Prostate gland (tissue), 2 donors: ENCODE measurements around the gene SLC35G4.

Experiments used
- POLR2A ChIP-seq: fragments of 450-650 bp; IDR thresholded peaks from one replicate; pipeline ENCODE4 v1.6.1; 2016; ENCODE audit warnings: antibody characterized with exemption, mild to moderate bottlenecking
- TF ChIP-seq, protein P1 (sequence below), 4 experiments: fragments of 200-600 bp in 2 of 4; fragments of 450-650 bp in 2 of 4; sonication (generic) in 2 of 4; IDR thresholded peaks; 1 replicate in 3 of 4; 2 replicates in 1 of 4; pipeline ENCODE4 v1.5.1; 2016 to 2019; ENCODE audit warnings: antibody characterized with exemption in 4 of 4, mild to moderate bottlenecking in 2 of 4, moderate library complexity in 2 of 4

DNA sequence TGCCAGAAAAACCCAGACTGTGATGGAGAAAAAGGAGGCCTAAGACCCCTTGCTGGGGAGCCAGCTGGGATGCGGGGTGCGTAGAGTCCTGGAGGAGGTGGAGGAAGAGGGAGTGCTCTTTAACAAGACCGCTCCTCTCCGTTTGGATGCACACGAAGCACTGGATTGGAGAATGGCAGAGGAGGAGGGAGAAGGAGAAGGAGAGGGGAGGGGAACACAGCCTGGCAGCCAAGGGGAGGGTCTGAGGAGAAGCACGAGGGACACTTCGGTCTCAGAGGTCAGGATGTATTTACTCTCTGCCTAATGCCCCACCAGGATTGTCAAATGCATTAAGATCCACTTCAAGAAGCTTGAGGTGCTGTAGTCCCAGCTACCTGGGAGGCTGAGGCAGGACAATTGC lies 42.0 kb upstream of the SLC35G4 start:
- TF ChIP-seq, protein P1, sequence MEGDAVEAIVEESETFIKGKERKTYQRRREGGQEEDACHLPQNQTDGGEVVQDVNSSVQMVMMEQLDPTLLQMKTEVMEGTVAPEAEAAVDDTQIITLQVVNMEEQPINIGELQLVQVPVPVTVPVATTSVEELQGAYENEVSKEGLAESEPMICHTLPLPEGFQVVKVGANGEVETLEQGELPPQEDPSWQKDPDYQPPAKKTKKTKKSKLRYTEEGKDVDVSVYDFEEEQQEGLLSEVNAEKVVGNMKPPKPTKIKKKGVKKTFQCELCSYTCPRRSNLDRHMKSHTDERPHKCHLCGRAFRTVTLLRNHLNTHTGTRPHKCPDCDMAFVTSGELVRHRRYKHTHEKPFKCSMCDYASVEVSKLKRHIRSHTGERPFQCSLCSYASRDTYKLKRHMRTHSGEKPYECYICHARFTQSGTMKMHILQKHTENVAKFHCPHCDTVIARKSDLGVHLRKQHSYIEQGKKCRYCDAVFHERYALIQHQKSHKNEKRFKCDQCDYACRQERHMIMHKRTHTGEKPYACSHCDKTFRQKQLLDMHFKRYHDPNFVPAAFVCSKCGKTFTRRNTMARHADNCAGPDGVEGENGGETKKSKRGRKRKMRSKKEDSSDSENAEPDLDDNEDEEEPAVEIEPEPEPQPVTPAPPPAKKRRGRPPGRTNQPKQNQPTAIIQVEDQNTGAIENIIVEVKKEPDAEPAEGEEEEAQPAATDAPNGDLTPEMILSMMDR (IDR thresholded peaks at IDR 0.05) = no peak
- no peak for TF ChIP-seq POLR2A
